Endothelial cell of umbilical vein (primary cell): ENCODE measurements around the gene IGFBP2. TPM values are rescaled to one million over a fixed set of nuclear protein-coding genes. Genes with fewer than 3 reads are reported as not detected.

ENCODE experiments used
- BruUV-seq: library from RNA; stranded (reverse); fragments of 400-500 nt; replicated peaks from 2 replicates; lab custom pipeline; 2021; lab: Mats Ljungman, UMichigan
- CTCF ChIA-PET: fragments of 300-600, 350-600 bp; sonication (Branson Sonifier 250); formaldehyde crosslinking; loops from one replicate; lab custom pipeline; 2021; ENCODE audit warnings: antibody characterized with exemption, inconsistent platforms; lab: Charles Lee
- POLR2A ChIA-PET: fragments of 300-600, 350-600 bp; sonication (Branson Sonifier 250); formaldehyde crosslinking; loops from one replicate; lab custom pipeline; 2021; ENCODE audit warnings: antibody characterized with exemption, inconsistent platforms; lab: Charles Lee
- DNase-seq: peaks from one replicate; pipeline ENCODE4 v3.0.0-alpha.2; 2011; ENCODE audit warnings: low read depth, low spot score
- FAIRE-seq: peaks from 2 replicates; lab custom pipeline; 2011; peaks lifted over from hg19 to GRCh38; lab: Jason Lieb, UNC
- H2AFZ ChIP-seq: 2 replicates; pipeline ENCODE4 v1.6.0; 2012; ENCODE audit warnings: low read depth, low read length, control low read depth, inconsistent platforms
- H3K27ac ChIP-seq: 2 replicates; pipeline ENCODE4 v1.5.1; 2011; ENCODE audit warnings: low read depth, mild to moderate bottlenecking, control low read depth, low read length, moderate library complexity; ENCODE audit not compliant: insufficient read depth
- H3K27me3 ChIP-seq, 2 experiments: 2 replicates each; pipeline versions ENCODE4 v1.6.0 to v1.6.1; 2011; ENCODE audit warnings: low read length in 2 of 2, mixed read lengths in 1 of 2; ENCODE audit not compliant: control insufficient read depth in 2 of 2, insufficient read depth in 2 of 2
- H3K36me3 ChIP-seq, 2 experiments: 2 replicates in 1 of 2; 3 replicates in 1 of 2; pipeline ENCODE4 v1.5.1; 2011; ENCODE audit warnings: low read length in 2 of 2, mild to moderate bottlenecking in 1 of 2, moderate library complexity in 1 of 2; ENCODE audit not compliant: control insufficient read depth in 2 of 2, insufficient read depth in 2 of 2; ENCODE audit errors: extremely low read depth in 1 of 2
- H3K4me1 ChIP-seq: 3 replicates; pipeline ENCODE4 v1.5.1; 2011; ENCODE audit warnings: mild to moderate bottlenecking, low read length; ENCODE audit not compliant: control insufficient read depth, insufficient read depth; ENCODE audit errors: extremely low read depth
- H3K4me2 ChIP-seq: 2 replicates; pipeline ENCODE4 v1.6.1; 2011; ENCODE audit warnings: low read length, control low read depth, mixed read lengths; ENCODE audit not compliant: insufficient read depth
- H3K4me3 ChIP-seq, 3 experiments: fragments of 200-600 bp in 1 of 3; sonication (generic), shearing (Covaris generic) in 1 of 3; replicated peaks in 1 of 3; 2 replicates each; pipeline ENCODE4 v1.5.1; 2011 to 2016; ENCODE audit warnings: control low read depth in 3 of 3, low read length in 3 of 3, mild to moderate bottlenecking in 2 of 3, inconsistent platforms in 1 of 3, low read depth in 1 of 3, moderate library complexity in 1 of 3; ENCODE audit not compliant: insufficient read depth in 1 of 3
- H3K79me2 ChIP-seq: 2 replicates; pipeline ENCODE4 v1.6.0; 2012; ENCODE audit warnings: low read length, inconsistent platforms; ENCODE audit not compliant: control insufficient read depth, insufficient read depth
- H3K9ac ChIP-seq: replicated peaks from 2 replicates; pipeline ENCODE3; 2011; ENCODE audit warnings: low read length, control low read depth; ENCODE audit not compliant: insufficient read depth; ENCODE audit errors: extremely low read depth
- H3K9me1 ChIP-seq: replicated peaks from 3 replicates; pipeline ENCODE4 v1.6.0; 2011; ENCODE audit warnings: mild to moderate bottlenecking, low read length; ENCODE audit not compliant: control insufficient read depth, insufficient read depth; ENCODE audit errors: extremely low read depth
- H3K9me3 ChIP-seq: replicated peaks from 2 replicates; pipeline ENCODE4 v1.5.1; 2012; ENCODE audit warnings: low read length, inconsistent platforms; ENCODE audit not compliant: control insufficient read depth, insufficient read depth
- H4K20me1 ChIP-seq: replicated peaks from 2 replicates; pipeline ENCODE3; 2011; ENCODE audit warnings: mild to moderate bottlenecking, low read length; ENCODE audit not compliant: control insufficient read depth, insufficient read depth; ENCODE audit errors: extremely low read depth
- EZH2 ChIP-seq: IDR thresholded peaks from 2 replicates; pipeline ENCODE4 v1.6.1; 2012; ENCODE audit warnings: borderline replicate concordance, low read depth, mild to moderate bottlenecking, moderate library complexity, low read length, inconsistent platforms; ENCODE audit not compliant: severe bottlenecking
- FOS ChIP-seq: IDR thresholded peaks from 2 replicates; pipeline ENCODE4 v1.6.1; 2011; ENCODE audit warnings: mild to moderate bottlenecking, low read length, moderate library complexity, borderline replicate concordance; ENCODE audit not compliant: insufficient read depth
- GATA2 ChIP-seq: IDR thresholded peaks from 2 replicates; pipeline ENCODE4 v1.7.0; 2011; ENCODE audit warnings: low read depth, mild to moderate bottlenecking, moderate library complexity, mixed read lengths, low read length; ENCODE audit not compliant: insufficient read length, insufficient read depth
- JUN ChIP-seq: IDR thresholded peaks from 2 replicates; pipeline ENCODE4 v1.6.1; 2011; ENCODE audit warnings: borderline replicate concordance, low read depth; ENCODE audit not compliant: insufficient read length, insufficient read depth
- MYC ChIP-seq: IDR thresholded peaks from one replicate; pipeline ENCODE4 v1.6.1; 2011; ENCODE audit warnings: mild to moderate bottlenecking, low read depth, low read length
- POLR2A ChIP-seq: IDR thresholded peaks from 2 replicates; pipeline ENCODE4 v1.6.1; 2012; ENCODE audit warnings: low read depth, mild to moderate bottlenecking, control low read depth, low read length
- POLR2AphosphoS5 ChIP-seq: IDR thresholded peaks from 2 replicates; pipeline ENCODE4 v1.6.1; 2012; ENCODE audit warnings: low read depth, mild to moderate bottlenecking, control low read depth, low read length, moderate library complexity; ENCODE audit not compliant: insufficient read depth
- dilution Hi-C: fragments of 300-500 bp; cut with MboI; formaldehyde crosslinking; loops from one replicate; pipeline ENCODE4 v1.15.0; 2019; ENCODE audit warnings: low sequenced_read_pairs; ENCODE audit not compliant: extremely low pct_ligation_motif_present
- intact Hi-C: fragments of 100-400 bp; cut with micrococcal nuclease; formaldehyde crosslinking; loops from one replicate; pipeline ENCODE4 v1.10.0; 2022
- polyA plus RNA-seq, 4 experiments: library from polyadenylated mRNA; depleted of rRNA in 3 of 4; stranded (reverse) in 3 of 4; unstranded in 1 of 4; fragments of >200 nt; gene quantifications; 2 replicates each; pipeline versions ENCODE4 v1.2.1 to v1.2.3, GENCODE V29; 2011 to 2012; ENCODE audit warnings: missing spikeins in 1 of 4
- total RNA-seq: library from RNA; stranded (reverse); gene quantifications from 2 replicates; pipeline ENCODE4 v1.2.3, GENCODE V29; 2021
- TF ChIP-seq, protein P1 (sequence below): IDR thresholded peaks from 2 replicates; pipeline ENCODE4 v1.6.1; 2011; ENCODE audit not compliant: insufficient read depth, insufficient read length
- TF ChIP-seq, protein P2 (sequence below), 2 donors: IDR thresholded peaks; 1 replicate in 1 of 2; 2 replicates in 1 of 2; pipeline ENCODE4 v1.5.1; 2011; ENCODE audit warnings: low read length in 2 of 2, mild to moderate bottlenecking in 2 of 2, moderate library complexity in 2 of 2, control low read depth in 1 of 2, inconsistent platforms in 1 of 2, low read depth in 1 of 2; ENCODE audit not compliant: insufficient read depth in 1 of 2; ENCODE audit errors: extremely low read depth in 1 of 2

Gene IGFBP2
- total and polyA plus RNA-seq, 2 donors (not counting 3 experiments of a cell fraction or from before 2014, with no cell fraction given), result 212 to 261 TPM

DNA sequence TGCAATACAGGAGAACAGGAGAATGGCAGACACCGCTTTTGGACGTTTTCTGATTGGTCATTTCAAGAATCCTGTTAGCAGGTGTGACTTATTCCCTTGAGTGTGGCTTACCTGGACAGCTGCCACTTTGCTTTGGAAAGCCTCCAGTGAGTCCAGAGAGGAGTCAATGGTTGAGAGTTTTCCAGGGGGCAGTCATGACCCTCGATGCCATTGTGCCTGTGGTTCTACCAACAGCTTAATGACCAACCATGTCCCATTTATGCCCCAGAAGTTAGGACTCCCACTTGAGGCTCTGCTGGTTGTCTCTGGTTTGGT lies 12.4 kb downstream of the IGFBP2 start:
- Histone ChIP-seq H3K27me3 (no peaks in the 10 kb centered on the region), H3K4me3 (no peak overlapping the region), H2AFZ (no peak overlapping the region), H3K9me3 (no peaks in the 10 kb centered on the region), H3K27ac (no peak overlapping the region), H3K79me2 (peaks cover 8% of the 10 kb centered on the region), H3K36me3 (no peaks in the 10 kb centered on the region), H4K20me1 (no peaks in the 10 kb centered on the region), H3K9ac (no peak overlapping the region), H3K4me2 (no peak overlapping the region), H3K4me1 (peaks cover 21% of the 10 kb centered on the region), H3K9me1 (no peaks in the 10 kb centered on the region)
- TF ChIP-seq FOS, result no peak
- DNase-seq, result no peak
- BruUV-seq, result no TSS peak
- intact Hi-C loops, result no loop called here
- dilution Hi-C loops, result no loop called here
- ChIA-PET CTCF (interaction anchor here (1.1 to 3.5 kb wide), 3 partner anchors 13 to 126 kb away, joined by 3 to 22 read pairs (median 4); no protein-coding TSS in a partner anchor), POLR2A (no interaction called here)
- no peak for FAIRE-seq

DNA sequence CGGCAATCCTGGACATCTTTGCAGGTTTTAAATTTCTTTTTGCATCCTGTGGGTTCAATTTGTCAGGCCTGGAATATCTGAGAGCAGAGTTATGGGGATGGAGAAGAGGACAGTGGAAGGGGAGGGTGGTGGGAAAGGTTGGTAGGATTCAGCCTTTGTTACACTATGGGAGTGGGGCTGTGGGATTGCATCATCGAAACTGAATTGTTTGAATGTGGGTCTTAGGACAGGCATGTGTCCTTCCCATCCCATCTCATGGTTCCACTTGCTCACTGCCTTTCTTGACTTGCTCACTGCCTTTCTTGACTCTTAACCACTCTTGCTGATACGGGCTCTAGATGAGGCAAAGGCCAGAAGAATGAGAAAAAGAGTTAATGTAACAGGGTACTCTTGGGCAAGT lies 12.9 kb downstream of the IGFBP2 start:
- intact Hi-C loops, result no loop called here
- FAIRE-seq (no peak), DNase-seq (no peak)
- ChIA-PET CTCF (interaction anchor here (2.6 kb wide), 1 partner anchor 127 kb away, joined by 12 read pairs; no protein-coding TSS in a partner anchor), POLR2A (no interaction called here)
- no peaks in the 10 kb centered on the region for H3K27me3 ChIP-seq
- peaks cover 21% of the 10 kb centered on the region for H3K4me1 ChIP-seq
- H3K9ac ChIP-seq, result no peak overlapping the region
- TF ChIP-seq POLR2AphosphoS5, result no peak
- no peak for TF ChIP-seq POLR2A
- no peak for TF ChIP-seq EZH2
- no peak for TF ChIP-seq JUN
- TF ChIP-seq GATA2, result no peak
- no peak for TF ChIP-seq FOS
- TF ChIP-seq, protein P1, sequence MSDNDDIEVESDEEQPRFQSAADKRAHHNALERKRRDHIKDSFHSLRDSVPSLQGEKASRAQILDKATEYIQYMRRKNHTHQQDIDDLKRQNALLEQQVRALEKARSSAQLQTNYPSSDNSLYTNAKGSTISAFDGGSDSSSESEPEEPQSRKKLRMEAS, result no peak
- TF ChIP-seq MYC, result no peak
- TF ChIP-seq, protein P2, sequence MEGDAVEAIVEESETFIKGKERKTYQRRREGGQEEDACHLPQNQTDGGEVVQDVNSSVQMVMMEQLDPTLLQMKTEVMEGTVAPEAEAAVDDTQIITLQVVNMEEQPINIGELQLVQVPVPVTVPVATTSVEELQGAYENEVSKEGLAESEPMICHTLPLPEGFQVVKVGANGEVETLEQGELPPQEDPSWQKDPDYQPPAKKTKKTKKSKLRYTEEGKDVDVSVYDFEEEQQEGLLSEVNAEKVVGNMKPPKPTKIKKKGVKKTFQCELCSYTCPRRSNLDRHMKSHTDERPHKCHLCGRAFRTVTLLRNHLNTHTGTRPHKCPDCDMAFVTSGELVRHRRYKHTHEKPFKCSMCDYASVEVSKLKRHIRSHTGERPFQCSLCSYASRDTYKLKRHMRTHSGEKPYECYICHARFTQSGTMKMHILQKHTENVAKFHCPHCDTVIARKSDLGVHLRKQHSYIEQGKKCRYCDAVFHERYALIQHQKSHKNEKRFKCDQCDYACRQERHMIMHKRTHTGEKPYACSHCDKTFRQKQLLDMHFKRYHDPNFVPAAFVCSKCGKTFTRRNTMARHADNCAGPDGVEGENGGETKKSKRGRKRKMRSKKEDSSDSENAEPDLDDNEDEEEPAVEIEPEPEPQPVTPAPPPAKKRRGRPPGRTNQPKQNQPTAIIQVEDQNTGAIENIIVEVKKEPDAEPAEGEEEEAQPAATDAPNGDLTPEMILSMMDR (IDR thresholded peaks at IDR 0.05; ENCODE audit: extremely low read depth in 1 of 2, insufficient read depth in 1 of 2, low read depth in 1 of 2, low read length in 2 of 2), result no peak
- BruUV-seq, result no TSS peak
- peaks cover 6% of the 10 kb centered on the region for H3K79me2 ChIP-seq
- no peaks in the 10 kb centered on the region for H4K20me1 ChIP-seq
- no peak overlapping the region for H3K4me2 ChIP-seq
- no peaks in the 10 kb centered on the region for H3K36me3 ChIP-seq
- no peaks in the 10 kb centered on the region for H3K9me3 ChIP-seq
- H2AFZ ChIP-seq, result no peak overlapping the region
- no peak overlapping the region for H3K27ac ChIP-seq
- no peak overlapping the region for H3K4me3 ChIP-seq
- dilution Hi-C loops, result no loop called here
- no peaks in the 10 kb centered on the region for H3K9me1 ChIP-seq
